Gastrocnemius medialis (tissue), 4 donors: ENCODE data around the gene TGFB1. TPM values are rescaled to one million over a fixed set of nuclear protein-coding genes. Genes with fewer than 3 reads are reported as not detected.

Experiments
- ATAC-seq, 2 donors: fragments of 150-250 bp; one replicate each; pipeline ENCODE4 v1.9.1; 2016
- DNase-seq, 2 donors: peaks; one replicate each; pipeline ENCODE4 v3.0.0-alpha.2; 2019
- H3K27ac ChIP-seq, 4 donors: fragments of 200-600 bp; sonication (generic); 1 replicate in 1 of 4; 2 replicates in 3 of 4; pipeline ENCODE4 v1.5.1; 2016 to 2018; ENCODE audit warnings: mild to moderate bottlenecking in 2 of 4, moderate library complexity in 1 of 4
- H3K27me3 ChIP-seq, 3 donors: fragments of 200-600 bp; sonication (generic) in 2 of 3; 1 replicate in 1 of 3; 2 replicates in 2 of 3; pipeline versions ENCODE4 v1.5.1 to v1.6.0; 2016 to 2019; ENCODE audit warnings: mild to moderate bottlenecking in 1 of 3, moderate library complexity in 1 of 3
- H3K36me3 ChIP-seq, 2 donors: fragments of 200-600 bp; sonication (generic) in 1 of 2; one replicate each; pipeline ENCODE4 v1.5.1; 2017 to 2018
- H3K4me1 ChIP-seq, 2 donors: fragments of 200-600 bp; sonication (generic) in 1 of 2; one replicate each; pipeline ENCODE4 v1.5.1; 2016 to 2017; ENCODE audit warnings: mild to moderate bottlenecking in 2 of 2
- H3K4me3 ChIP-seq, 4 donors: fragments of 200-600 bp; sonication (generic) in 3 of 4; 1 replicate in 1 of 4; 2 replicates in 3 of 4; pipeline ENCODE4 v1.5.1; 2016 to 2019; ENCODE audit warnings: mild to moderate bottlenecking in 2 of 4
- H3K9me3 ChIP-seq, 3 donors: fragments of 200-600 bp; sonication (generic) in 2 of 3; 1 replicate in 1 of 3; 2 replicates in 2 of 3; pipeline ENCODE4 v1.5.1; 2016 to 2019
- POLR2A ChIP-seq, 2 donors: fragments of 450-650 bp; IDR thresholded peaks; one replicate each; pipeline ENCODE4 v1.6.1; 2017; ENCODE audit warnings: antibody characterized with exemption in 2 of 2, mild to moderate bottlenecking in 2 of 2, moderate library complexity in 2 of 2
- in situ Hi-C, 4 donors: fragments of 200-750 bp; cut with MboI; loops; one replicate each; pipeline versions ENCODE4 v1.15.0 to v1.8.0; 2017; ENCODE audit warnings: low sequenced_read_pairs in 4 of 4
- intact Hi-C: fragments of 100-400 bp; cut with DNase I; formaldehyde crosslinking; loops from one replicate; pipeline ENCODE4 v1.15.1; 2023; ENCODE audit warnings: low total_unique reads
- total RNA-seq, 4 donors: library from RNA; depleted of rRNA; stranded (reverse); fragments of >200 nt; gene quantifications; one replicate each; pipeline versions ENCODE4 v1.1.0 to v1.2.3, GENCODE V29; 2016
- TF ChIP-seq, protein P1 (sequence below), 5 experiments: fragments of 450-650 bp in 3 of 5; fragments of 200-600 bp in 2 of 5; sonication (generic) in 2 of 5; IDR thresholded peaks in 4 of 5; conservative IDR thresholded peaks in 1 of 5; 1 replicate in 4 of 5; 2 replicates in 1 of 5; pipeline ENCODE4 v1.5.1; 2016 to 2019; ENCODE audit warnings: antibody characterized with exemption in 5 of 5, mild to moderate bottlenecking in 3 of 5, moderate library complexity in 3 of 5

Gene TGFB1
- total RNA-seq, 4 donors from 2014 or later = 1.9 to 5.2 (median 4.9) TPM

DNA sequence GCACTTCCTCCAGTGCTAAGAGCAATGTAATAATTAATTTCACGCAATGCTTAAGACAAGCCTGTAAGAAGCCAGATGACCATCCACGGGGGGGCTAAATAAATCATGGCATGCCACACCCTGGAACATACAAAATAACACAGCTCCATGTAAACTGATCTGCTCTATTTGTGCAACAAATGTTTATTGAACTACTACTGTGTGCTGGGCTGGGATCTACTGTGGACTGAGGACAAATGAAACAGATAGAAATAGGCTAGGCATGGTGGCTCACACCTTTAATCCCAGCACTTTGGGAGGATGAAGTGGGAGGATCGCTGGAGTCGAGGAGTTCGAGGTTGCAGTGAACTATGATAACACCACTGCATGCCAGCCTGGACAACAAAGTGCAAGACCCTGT lies 21.3 kb downstream of the TGFB1 start:
- ATAC-seq = no peak
- peaks cover 0 to 12% of the 10 kb centered on the region in 2 donors for H3K4me1 ChIP-seq
- in situ Hi-C loops (no loop called here), intact Hi-C loops (no loop called here)
- H3K27me3 ChIP-seq = no peaks in the 10 kb centered on the region
- no peak overlapping the region for H3K4me3 ChIP-seq
- TF ChIP-seq POLR2A (IDR thresholded peaks at IDR 0.05) = no peak
- TF ChIP-seq, protein P1, sequence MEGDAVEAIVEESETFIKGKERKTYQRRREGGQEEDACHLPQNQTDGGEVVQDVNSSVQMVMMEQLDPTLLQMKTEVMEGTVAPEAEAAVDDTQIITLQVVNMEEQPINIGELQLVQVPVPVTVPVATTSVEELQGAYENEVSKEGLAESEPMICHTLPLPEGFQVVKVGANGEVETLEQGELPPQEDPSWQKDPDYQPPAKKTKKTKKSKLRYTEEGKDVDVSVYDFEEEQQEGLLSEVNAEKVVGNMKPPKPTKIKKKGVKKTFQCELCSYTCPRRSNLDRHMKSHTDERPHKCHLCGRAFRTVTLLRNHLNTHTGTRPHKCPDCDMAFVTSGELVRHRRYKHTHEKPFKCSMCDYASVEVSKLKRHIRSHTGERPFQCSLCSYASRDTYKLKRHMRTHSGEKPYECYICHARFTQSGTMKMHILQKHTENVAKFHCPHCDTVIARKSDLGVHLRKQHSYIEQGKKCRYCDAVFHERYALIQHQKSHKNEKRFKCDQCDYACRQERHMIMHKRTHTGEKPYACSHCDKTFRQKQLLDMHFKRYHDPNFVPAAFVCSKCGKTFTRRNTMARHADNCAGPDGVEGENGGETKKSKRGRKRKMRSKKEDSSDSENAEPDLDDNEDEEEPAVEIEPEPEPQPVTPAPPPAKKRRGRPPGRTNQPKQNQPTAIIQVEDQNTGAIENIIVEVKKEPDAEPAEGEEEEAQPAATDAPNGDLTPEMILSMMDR (IDR thresholded peaks at IDR 0.05 in 4 of 5, conservative IDR thresholded peaks at IDR 0.05 in 1 of 5) = no peak
- no peak overlapping the region for H3K27ac ChIP-seq
- H3K9me3 ChIP-seq = no peaks in the 10 kb centered on the region
- no peak for DNase-seq
- no peaks in the 10 kb centered on the region for H3K36me3 ChIP-seq

DNA sequence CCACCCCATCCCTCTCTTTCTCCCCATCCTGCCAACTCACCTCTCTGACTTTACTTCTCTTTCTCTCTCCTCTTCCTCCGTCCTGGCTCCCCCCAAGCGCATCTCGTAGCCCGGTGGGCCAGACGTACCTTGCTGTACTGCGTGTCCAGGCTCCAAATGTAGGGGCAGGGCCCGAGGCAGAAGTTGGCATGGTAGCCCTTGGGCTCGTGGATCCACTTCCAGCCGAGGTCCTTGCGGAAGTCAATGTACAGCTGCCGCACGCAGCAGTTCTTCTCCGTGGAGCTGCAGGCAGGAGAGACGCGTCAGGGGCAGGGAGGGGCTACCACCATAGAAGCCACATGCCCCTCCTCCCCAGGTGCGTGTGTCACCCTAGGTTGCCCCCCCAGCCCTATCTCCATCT lies 21.7 kb downstream of the TGFB1 start:
- TF ChIP-seq, protein P1 (IDR thresholded peaks at IDR 0.05 in 4 of 5, conservative IDR thresholded peaks at IDR 0.05 in 1 of 5) = no peak
- TF ChIP-seq POLR2A (IDR thresholded peaks at IDR 0.05) = no peak
- H3K4me1 ChIP-seq = peaks cover 0 to 17% of the 10 kb centered on the region in 2 donors
- H3K4me3 ChIP-seq = no peak overlapping the region
- DNase-seq (no peak), ATAC-seq (no peak)
- intact Hi-C loops (no loop called here), in situ Hi-C loops (no loop called here)
- no peak overlapping the region for H3K27ac ChIP-seq
- H3K27me3 ChIP-seq = no peaks in the 10 kb centered on the region
- no peaks in the 10 kb centered on the region for H3K36me3 ChIP-seq
- no peaks in the 10 kb centered on the region for H3K9me3 ChIP-seq

DNA sequence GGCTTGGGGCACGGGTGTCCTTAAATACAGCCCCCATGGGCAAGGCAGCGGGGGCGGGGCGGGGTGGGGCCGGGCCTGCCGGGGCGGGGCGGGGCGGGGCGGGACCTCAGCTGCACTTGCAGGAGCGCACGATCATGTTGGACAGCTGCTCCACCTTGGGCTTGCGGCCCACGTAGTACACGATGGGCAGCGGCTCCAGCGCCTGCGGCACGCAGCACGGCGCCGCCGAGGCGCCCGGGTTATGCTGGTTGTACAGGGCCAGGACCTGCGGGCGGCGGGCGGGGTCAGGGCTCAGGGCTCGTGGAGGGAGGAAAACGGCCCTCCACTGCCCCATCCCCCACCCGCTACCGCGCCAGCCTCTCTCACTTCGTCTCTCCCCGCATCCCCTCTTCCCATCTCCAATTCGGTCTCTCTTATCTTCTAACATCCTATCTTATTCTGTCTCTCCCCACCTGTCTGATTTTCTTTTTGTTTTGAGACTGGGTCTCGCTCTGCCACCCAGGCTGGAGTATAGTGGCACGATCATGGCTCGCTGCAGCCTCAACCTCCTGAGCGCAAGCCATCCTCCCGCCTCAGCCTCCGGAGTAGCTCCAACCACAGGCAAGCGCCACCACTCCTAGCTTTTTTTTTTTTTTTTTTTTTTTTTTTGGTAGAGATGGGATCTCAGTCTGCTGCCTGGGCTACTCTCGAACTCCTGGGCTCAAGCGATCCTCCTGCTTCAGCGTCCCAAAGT lies 22.6 kb downstream of the TGFB1 start:
- H3K36me3 ChIP-seq = no peaks in the 10 kb centered on the region
- no peak for ATAC-seq
- in situ Hi-C loops = no loop called here

DNA sequence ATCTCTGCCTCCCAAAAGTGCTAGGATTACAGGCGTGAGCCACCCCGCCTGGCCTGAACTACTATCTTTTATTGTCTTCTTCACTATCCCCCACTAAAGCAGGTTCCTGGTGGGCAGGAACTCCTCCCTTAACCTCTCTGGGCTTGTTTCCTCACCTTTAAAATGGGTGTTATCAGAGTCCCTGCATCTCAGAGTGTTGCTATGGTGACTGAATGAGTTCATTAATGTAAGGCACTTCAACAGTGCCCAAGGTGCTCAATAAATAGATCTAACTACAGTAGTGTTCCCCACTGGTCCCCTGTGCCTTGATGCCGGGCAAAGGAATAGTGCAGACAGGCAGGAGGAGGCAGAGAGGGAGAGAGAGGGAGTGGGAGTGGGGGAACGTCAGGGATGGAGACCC lies 23.2 kb downstream of the TGFB1 start:
- no peak for TF ChIP-seq POLR2A (IDR thresholded peaks at IDR 0.05)

More for the DNA sequence above, 22.6 kb downstream of the TGFB1 start:
- DNase-seq = no peak
- H3K27ac ChIP-seq = no peak overlapping the region
- H3K4me1 ChIP-seq = peaks cover 4 to 24% of the 10 kb centered on the region in 2 donors
- TF ChIP-seq POLR2A (IDR thresholded peaks at IDR 0.05) = no peak
- TF ChIP-seq, protein P1 (IDR thresholded peaks at IDR 0.05 in 4 of 5, conservative IDR thresholded peaks at IDR 0.05 in 1 of 5) = no peak
- no peak overlapping the region for H3K4me3 ChIP-seq
- H3K9me3 ChIP-seq = no peaks in the 10 kb centered on the region
- intact Hi-C loops = no loop called here
- H3K27me3 ChIP-seq = no peaks in the 10 kb centered on the region

DNA sequence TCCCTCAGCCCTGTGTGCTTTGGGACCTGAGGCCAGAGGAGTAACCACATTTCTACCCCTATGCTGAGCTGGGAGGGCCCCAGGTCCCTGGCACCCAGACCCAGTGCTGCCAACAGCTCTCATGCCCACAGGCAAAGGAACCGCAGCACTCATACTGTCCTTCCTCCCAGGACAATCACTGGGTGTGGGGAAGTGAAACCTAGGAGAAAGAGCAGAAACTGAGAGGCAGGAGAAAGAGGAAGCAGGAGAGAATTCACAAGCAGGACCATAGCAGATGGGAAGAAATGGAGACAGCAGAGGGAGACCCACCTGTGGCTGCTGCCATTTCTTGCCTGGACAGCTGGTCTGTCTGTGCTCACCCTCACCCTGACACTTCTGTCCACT lies 24.9 kb downstream of the TGFB1 start:
- Histone ChIP-seq H3K27ac (peak overlapping the region in 3 of 4 donors; percentile 65 to 77 (median 72)), H3K9me3 (no peaks in the 10 kb centered on the region), H3K4me1 (peaks cover 25 to 47% of the 10 kb centered on the region in 2 donors), H3K4me3 (no peak overlapping the region), H3K27me3 (no peaks in the 10 kb centered on the region), H3K36me3 (no peaks in the 10 kb centered on the region)
- in situ Hi-C loops = no loop called here
- intact Hi-C loops = no loop called here
- no peak for TF ChIP-seq POLR2A (IDR thresholded peaks at IDR 0.05)
- TF ChIP-seq, protein P1 (IDR thresholded peaks at IDR 0.05 in 4 of 5, conservative IDR thresholded peaks at IDR 0.05 in 1 of 5) = no peak
- DNase-seq (no peak), ATAC-seq (no peak)

More for the DNA sequence above, 23.2 kb downstream of the TGFB1 start:
- Histone ChIP-seq H3K4me1 (peaks cover 10 to 31% of the 10 kb centered on the region in 2 donors), H3K4me3 (no peak overlapping the region), H3K9me3 (no peaks in the 10 kb centered on the region), H3K27me3 (no peaks in the 10 kb centered on the region), H3K27ac (no peak overlapping the region), H3K36me3 (no peaks in the 10 kb centered on the region)
- ATAC-seq (no peak), DNase-seq (no peak)
- in situ Hi-C loops (no loop called here), intact Hi-C loops (no loop called here)
